Vagina (tissue), 2 donors: ENCODE data around the gene GRAPL.
"Not testable (repeated sequence)": the region's sequence is repeated elsewhere in the genome, so short reads cannot be mapped to it uniquely, and the experiment has no call there.

ENCODE experiments used
- CTCF ChIP-seq, 3 experiments: fragments of 450-650 bp in 2 of 3; fragments of 200-600 bp in 1 of 3; sonication (generic) in 1 of 3; IDR thresholded peaks; one replicate each; pipeline ENCODE4 v1.5.1; 2017 to 2019; ENCODE audit warnings: antibody characterized with exemption in 3 of 3, mild to moderate bottlenecking in 2 of 3, moderate library complexity in 2 of 3
- POLR2A ChIP-seq, 2 donors: fragments of 450-650 bp; IDR thresholded peaks; one replicate each; pipeline ENCODE4 v1.6.1; 2017; ENCODE audit warnings: antibody characterized with exemption in 2 of 2, mild to moderate bottlenecking in 2 of 2, moderate library complexity in 2 of 2
- POLR2AphosphoS5 ChIP-seq, 2 donors: sonication (generic); formaldehyde crosslinking; IDR thresholded peaks; one replicate each; pipeline ENCODE4 v1.9.0; 2017; ENCODE audit warnings: antibody characterized with exemption in 2 of 2, mild to moderate bottlenecking in 2 of 2, low read depth in 1 of 2; ENCODE audit not compliant: insufficient read depth in 1 of 2

GRCh38 chr17:19181040-19181875 is 53.9 kb downstream of the GRAPL start:
- TF ChIP-seq CTCF (IDR thresholded peaks at IDR 0.05); POLR2A (IDR thresholded peaks at IDR 0.05); POLR2AphosphoS5 (IDR thresholded peaks at IDR 0.05; ENCODE audit: insufficient read depth in 1 of 2, low read depth in 1 of 2): not testable (repeated sequence)
